ENCODE measurements around the gene NOS1AP.
"Not testable (repeated sequence)": the region's sequence is repeated elsewhere in the genome, so short reads cannot be mapped to it uniquely, and the experiment has no call there.

NOS1AP gene

GRCh38 chr1:162158624-162159271 lies 89.3 kb downstream of the NOS1AP start:
- H3K27ac ChIP-seq (ENCODE audit: low read depth, low read length) = no peak overlapping the region
- no peaks in the 10 kb centered on the region for H3K27me3 ChIP-seq (ENCODE audit: control insufficient read depth in 1 of 2, insufficient read depth in 2 of 2, low read length in 2 of 2)
- no peak overlapping the region for H3K4me3 ChIP-seq (ENCODE audit: low read depth in 1 of 2, low read length in 2 of 2)
- H3K9me3 ChIP-seq (ENCODE audit: low read length) = no peaks in the 10 kb centered on the region
- H3K36me3 ChIP-seq (ENCODE audit: insufficient read depth, low read length) = no peaks in the 10 kb centered on the region
- H3K9ac ChIP-seq (ENCODE audit: low read length) = no peak overlapping the region
- H3K4me1 ChIP-seq (ENCODE audit: insufficient read depth, low read length) = peaks cover 16% of the 10 kb centered on the region

- peaks cover 23% of the 10 kb centered on the region for H3K4me1 ChIP-seq (ENCODE audit: insufficient read depth, low read length)
- no peaks in the 10 kb centered on the region for H3K27me3 ChIP-seq (ENCODE audit: control insufficient read depth in 1 of 2, insufficient read depth in 2 of 2, low read length in 2 of 2)
- no peak overlapping the region for H3K4me3 ChIP-seq (ENCODE audit: low read depth in 1 of 2, low read length in 2 of 2)
- H3K9me3 ChIP-seq (ENCODE audit: low read length) = no peaks in the 10 kb centered on the region
- no peaks in the 10 kb centered on the region for H3K36me3 ChIP-seq (ENCODE audit: insufficient read depth, low read length)
- H3K9ac ChIP-seq (ENCODE audit: low read length) = no peak overlapping the region
- H3K27ac ChIP-seq (ENCODE audit: low read depth, low read length) = no peak overlapping the region
These were observed 90.0 kb downstream of the NOS1AP start for GRCh38 chr1:162159515-162159914.

- no peak overlapping the region for H3K27ac ChIP-seq (ENCODE audit: low read depth, low read length)
- no peak overlapping the region for H3K4me3 ChIP-seq (ENCODE audit: low read depth in 1 of 2, low read length in 2 of 2)
These were observed 92.5 kb downstream of the NOS1AP start for GRCh38 chr1:162161916-162162550.

GRCh38 chr1:162165528-162165927 lies 96.0 kb downstream of the NOS1AP start:
- H3K4me1 ChIP-seq (ENCODE audit: insufficient read depth, low read length) = peaks cover 58% of the 10 kb centered on the region
- no peak overlapping the region for H3K4me3 ChIP-seq (ENCODE audit: low read depth in 1 of 2, low read length in 2 of 2)
- H3K9ac ChIP-seq (ENCODE audit: low read length) = no peak overlapping the region
- H3K9me3 ChIP-seq (ENCODE audit: low read length) = no peaks in the 10 kb centered on the region
- no peak overlapping the region for H3K27ac ChIP-seq (ENCODE audit: low read depth, low read length)
- H3K36me3 ChIP-seq (ENCODE audit: insufficient read depth, low read length) = no peaks in the 10 kb centered on the region
- H3K27me3 ChIP-seq (ENCODE audit: control insufficient read depth in 1 of 2, insufficient read depth in 2 of 2, low read length in 2 of 2) = no peaks in the 10 kb centered on the region

More at GRCh38 chr1:162161916-162162550, 92.5 kb downstream of the NOS1AP start:
- Histone ChIP-seq H3K36me3 (ENCODE audit: insufficient read depth, low read length) (no peaks in the 10 kb centered on the region), H3K9ac (ENCODE audit: low read length) (no peak overlapping the region), H3K4me1 (ENCODE audit: insufficient read depth, low read length) (peaks cover 39% of the 10 kb centered on the region), H3K27me3 (ENCODE audit: control insufficient read depth in 1 of 2, insufficient read depth in 2 of 2, low read length in 2 of 2) (no peaks in the 10 kb centered on the region), H3K9me3 (ENCODE audit: low read length) (no peaks in the 10 kb centered on the region)

- Histone ChIP-seq H3K27ac (ENCODE audit: low read depth, low read length) (peak overlapping the region; percentile 10), H3K4me1 (ENCODE audit: insufficient read depth, low read length) (peaks cover 53% of the 10 kb centered on the region), H3K36me3 (ENCODE audit: insufficient read depth, low read length) (no peaks in the 10 kb centered on the region), H3K9ac (ENCODE audit: low read length) (no peak overlapping the region), H3K4me3 (ENCODE audit: low read depth in 1 of 2, low read length in 2 of 2) (no peak overlapping the region), H3K27me3 (ENCODE audit: control insufficient read depth in 1 of 2, insufficient read depth in 2 of 2, low read length in 2 of 2) (no peaks in the 10 kb centered on the region), H3K9me3 (ENCODE audit: low read length) (no peaks in the 10 kb centered on the region)
These were observed 97.6 kb downstream of the NOS1AP start for GRCh38 chr1:162166917-162167615.

- no peaks in the 10 kb centered on the region for H3K9me3 ChIP-seq (ENCODE audit: low read length)
- H3K36me3 ChIP-seq (ENCODE audit: insufficient read depth, low read length) = no peaks in the 10 kb centered on the region
- no peaks in the 10 kb centered on the region for H3K27me3 ChIP-seq (ENCODE audit: control insufficient read depth in 1 of 2, insufficient read depth in 2 of 2, low read length in 2 of 2)
- no peak overlapping the region for H3K9ac ChIP-seq (ENCODE audit: low read length)
- peaks cover 52% of the 10 kb centered on the region for H3K4me1 ChIP-seq (ENCODE audit: insufficient read depth, low read length)
- no peak overlapping the region for H3K4me3 ChIP-seq (ENCODE audit: low read depth in 1 of 2, low read length in 2 of 2)
- H3K27ac ChIP-seq (ENCODE audit: low read depth, low read length) = peak overlapping the region; percentile 67
These were observed 98.8 kb downstream of the NOS1AP start for GRCh38 chr1:162168261-162168660.

- H3K27me3 ChIP-seq (ENCODE audit: control insufficient read depth in 1 of 2, insufficient read depth in 2 of 2, low read length in 2 of 2) = no peaks in the 10 kb centered on the region
- H3K4me3 ChIP-seq (ENCODE audit: low read depth in 1 of 2, low read length in 2 of 2) = no peak overlapping the region
- peak overlapping the region; percentile 67 for H3K27ac ChIP-seq (ENCODE audit: low read depth, low read length)
- H3K9ac ChIP-seq (ENCODE audit: low read length) = no peak overlapping the region
- H3K9me3 ChIP-seq (ENCODE audit: low read length) = no peaks in the 10 kb centered on the region
- H3K4me1 ChIP-seq (ENCODE audit: insufficient read depth, low read length) = peaks cover 43% of the 10 kb centered on the region
- H3K36me3 ChIP-seq (ENCODE audit: insufficient read depth, low read length) = no peaks in the 10 kb centered on the region
These were observed 99.7 kb downstream of the NOS1AP start for GRCh38 chr1:162169031-162169790.

DNA sequence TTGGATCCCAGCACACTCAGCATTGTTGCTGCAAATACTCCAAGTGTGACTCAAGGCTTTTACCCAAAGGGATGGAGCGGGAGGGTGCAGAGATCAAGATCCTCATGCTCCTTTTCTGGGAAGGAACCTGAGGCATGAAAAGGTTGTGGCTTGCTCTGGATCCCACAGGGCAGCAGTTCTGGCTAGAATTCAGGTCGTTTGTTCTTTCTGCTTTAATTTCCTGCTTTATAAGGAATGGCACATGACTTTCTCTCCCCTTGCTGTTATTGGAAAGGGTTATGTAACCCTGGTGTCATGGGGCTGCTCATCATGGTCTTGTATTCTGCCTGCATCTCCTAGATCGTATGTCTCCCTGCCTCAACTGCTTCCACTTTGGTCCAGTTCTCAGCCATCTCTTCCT lies 101.6 kb downstream of the NOS1AP start:
- Histone ChIP-seq H3K36me3 (ENCODE audit: insufficient read depth, low read length) (no peaks in the 10 kb centered on the region), H3K9me3 (ENCODE audit: low read length) (no peaks in the 10 kb centered on the region), H3K4me1 (ENCODE audit: insufficient read depth, low read length) (peaks cover 35% of the 10 kb centered on the region), H3K9ac (ENCODE audit: low read length) (no peak overlapping the region), H3K4me3 (ENCODE audit: low read depth in 1 of 2, low read length in 2 of 2) (no peak overlapping the region), H3K27ac (ENCODE audit: low read depth, low read length) (no peak overlapping the region), H3K27me3 (ENCODE audit: control insufficient read depth in 1 of 2, insufficient read depth in 2 of 2, low read length in 2 of 2) (no peaks in the 10 kb centered on the region)

DNA sequence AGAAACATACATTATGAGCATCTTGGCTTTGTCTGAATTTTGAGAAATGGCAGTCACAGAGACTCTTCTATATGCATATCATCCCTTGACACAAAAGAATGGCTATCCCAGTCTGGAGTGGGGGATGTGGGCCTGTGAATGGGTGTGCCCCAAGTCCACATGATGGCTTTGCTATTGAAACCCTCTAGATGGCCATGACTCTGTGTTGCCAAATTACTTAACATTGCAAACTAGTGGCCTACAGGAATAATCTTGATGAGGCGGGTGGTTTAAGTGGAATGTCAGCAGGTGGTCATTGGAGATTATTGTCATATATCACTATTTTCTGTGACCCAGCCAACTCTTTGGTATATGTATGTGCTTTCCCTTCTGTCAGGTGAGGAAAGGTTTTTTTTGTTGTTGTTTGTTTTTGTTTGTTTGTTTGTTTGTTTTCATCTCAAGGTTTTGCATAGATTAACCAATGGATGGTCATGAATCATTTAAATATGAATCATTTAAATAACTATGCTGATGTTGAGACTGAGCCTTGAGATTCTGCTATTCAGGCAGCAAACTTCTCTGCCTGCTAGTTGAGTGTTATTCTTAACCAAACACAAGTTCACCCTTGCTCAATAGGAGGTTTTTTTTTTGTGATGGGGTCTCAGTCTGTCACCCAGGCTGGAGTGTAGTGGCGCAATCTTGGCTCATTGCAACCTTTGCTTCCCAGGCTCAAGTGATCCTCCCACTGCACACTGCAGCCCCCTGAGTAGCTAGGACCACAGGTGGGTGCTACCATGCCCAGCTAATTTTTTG lies 103.0 kb downstream of the NOS1AP start:
- Histone ChIP-seq H3K9me3 (ENCODE audit: low read length) (no peaks in the 10 kb centered on the region), H3K4me3 (ENCODE audit: low read depth in 1 of 2, low read length in 2 of 2) (no peak overlapping the region), H3K27me3 (ENCODE audit: control insufficient read depth in 1 of 2, insufficient read depth in 2 of 2, low read length in 2 of 2) (no peaks in the 10 kb centered on the region), H3K36me3 (ENCODE audit: insufficient read depth, low read length) (no peaks in the 10 kb centered on the region), H3K27ac (ENCODE audit: low read depth, low read length) (no peak overlapping the region), H3K9ac (ENCODE audit: low read length) (no peak overlapping the region), H3K4me1 (ENCODE audit: insufficient read depth, low read length) (peaks cover 25% of the 10 kb centered on the region)

DNA sequence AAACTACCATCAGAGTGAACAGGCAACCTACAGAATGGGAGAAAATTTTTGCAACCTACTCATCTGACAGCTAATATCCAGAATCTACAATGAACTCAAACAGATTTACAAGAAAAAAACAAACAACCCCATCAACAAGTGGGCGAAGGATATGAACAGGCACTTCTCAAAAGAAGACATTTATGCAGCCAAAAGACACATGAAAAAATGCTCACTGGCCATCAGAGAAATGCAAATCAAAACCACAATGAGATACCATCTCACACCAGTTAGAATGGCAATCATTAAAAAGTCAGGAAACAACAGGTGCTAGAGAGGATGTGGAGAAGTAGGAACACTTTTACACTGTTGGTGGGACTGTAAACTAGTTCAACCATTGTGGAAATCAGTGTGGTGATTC lies 104.1 kb downstream of the NOS1AP start:
- H3K9ac ChIP-seq (ENCODE audit: low read length); H3K36me3 ChIP-seq (ENCODE audit: insufficient read depth, low read length); H3K4me3 ChIP-seq (ENCODE audit: low read depth in 1 of 2, low read length in 2 of 2); H3K9me3 ChIP-seq (ENCODE audit: low read length); H3K27me3 ChIP-seq (ENCODE audit: control insufficient read depth in 1 of 2, insufficient read depth in 2 of 2, low read length in 2 of 2); H3K27ac ChIP-seq (ENCODE audit: low read depth, low read length): not testable (repeated sequence)
- peaks cover 16% of the 10 kb centered on the region for H3K4me1 ChIP-seq (ENCODE audit: insufficient read depth, low read length)

- H3K9me3 ChIP-seq (ENCODE audit: low read length); H3K4me3 ChIP-seq (ENCODE audit: low read depth in 1 of 2, low read length in 2 of 2): not testable (repeated sequence)
These were observed 104.5 kb downstream of the NOS1AP start for GRCh38 chr1:162174027-162174426.

More at GRCh38 chr1:162174027-162174426, 104.5 kb downstream of the NOS1AP start:
- not testable (repeated sequence) for H3K27me3 ChIP-seq (ENCODE audit: control insufficient read depth in 1 of 2, insufficient read depth in 2 of 2, low read length in 2 of 2); H3K36me3 ChIP-seq (ENCODE audit: insufficient read depth, low read length); H3K9ac ChIP-seq (ENCODE audit: low read length); H3K27ac ChIP-seq (ENCODE audit: low read depth, low read length)
- peaks cover 15% of the 10 kb centered on the region for H3K4me1 ChIP-seq (ENCODE audit: insufficient read depth, low read length)
